Common myeloid progenitor, CD34-positive (primary cell): Measurements from ENCODE around the gene SRPX.

Experiments
- CTCF ChIA-PET: fragments of 350-600 bp; sonication (Branson Sonifier 250); formaldehyde crosslinking; loops from one replicate; lab custom pipeline; 2021; ENCODE audit warnings: antibody characterized with exemption; lab: Charles Lee
- POLR2A ChIA-PET: fragments of 350-600 bp; sonication (Branson Sonifier 250); formaldehyde crosslinking; loops from one replicate; lab custom pipeline; 2021; ENCODE audit warnings: antibody characterized with exemption; lab: Charles Lee
- DNase-seq, 3 donors: peaks; one replicate each; pipeline versions ENCODE4 v3.0.0 to v3.0.0-alpha.2; 2013
- H3K27ac ChIP-seq, 2 experiments: 1 replicate in 1 of 2; 2 replicates in 1 of 2; pipeline ENCODE4 v1.7.0; 2013; ENCODE audit warnings: inconsistent platforms in 2 of 2, low read length in 2 of 2, mild to moderate bottlenecking in 2 of 2, low read depth in 1 of 2, moderate library complexity in 1 of 2; ENCODE audit not compliant: severe bottlenecking in 2 of 2, insufficient read depth in 1 of 2, poor library complexity in 1 of 2
- H3K27me3 ChIP-seq, 5 experiments: replicated peaks in 2 of 5; 1 replicate in 3 of 5; 2 replicates in 2 of 5; pipeline versions ENCODE4 v1.6.1 to v1.7.0; 2013; ENCODE audit warnings: low read length in 4 of 5, mild to moderate bottlenecking in 2 of 5, moderate library complexity in 2 of 5, inconsistent platforms in 1 of 5; ENCODE audit not compliant: insufficient read depth in 5 of 5, control insufficient read depth in 4 of 5
- H3K36me3 ChIP-seq, 4 experiments: 1 replicate in 2 of 4; 2 replicates in 2 of 4; pipeline versions ENCODE4 v1.6.1 to v1.7.0; 2013; ENCODE audit warnings: low read length in 3 of 4, control low read depth in 1 of 4, mild to moderate bottlenecking in 1 of 4; ENCODE audit not compliant: control insufficient read depth in 4 of 4, insufficient read depth in 4 of 4
- H3K4me1 ChIP-seq, 4 experiments: 1 replicate in 3 of 4; 2 replicates in 1 of 4; pipeline versions ENCODE4 v1.6.1 to v1.7.1; 2013; ENCODE audit warnings: low read length in 3 of 4, mild to moderate bottlenecking in 3 of 4, control low read depth in 1 of 4, inconsistent platforms in 1 of 4, moderate library complexity in 1 of 4; ENCODE audit not compliant: control insufficient read depth in 4 of 4, insufficient read depth in 4 of 4; ENCODE audit errors: control extremely low read depth in 1 of 4
- H3K4me3 ChIP-seq, 7 experiments: 1 replicate in 4 of 7; 2 replicates in 3 of 7; pipeline versions ENCODE4 v1.5.1 to v1.7.0; 2013; ENCODE audit warnings: mild to moderate bottlenecking in 7 of 7, low read length in 6 of 7, moderate library complexity in 6 of 7, inconsistent platforms in 2 of 7, low read depth in 2 of 7, control low read depth in 1 of 7; ENCODE audit not compliant: insufficient read depth in 4 of 7, control insufficient read depth in 1 of 7; ENCODE audit errors: extremely low read depth in 1 of 7
- H3K9me3 ChIP-seq, 5 experiments: 1 replicate in 4 of 5; 2 replicates in 1 of 5; pipeline versions ENCODE4 v1.6.1 to v1.7.1; 2013; ENCODE audit warnings: low read length in 4 of 5, mild to moderate bottlenecking in 2 of 5, inconsistent platforms in 1 of 5, low read depth in 1 of 5, moderate library complexity in 1 of 5; ENCODE audit not compliant: control insufficient read depth in 4 of 5, insufficient read depth in 2 of 5; ENCODE audit errors: control extremely low read depth in 1 of 5
- WGBS: methylation state at CpG from one replicate; pipeline ENCODE4 v1.1.5; 2013; ENCODE audit not compliant: insufficient coverage; 5-methylcytosine and 5-hydroxymethylcytosine counted together

SRPX gene

DNA sequence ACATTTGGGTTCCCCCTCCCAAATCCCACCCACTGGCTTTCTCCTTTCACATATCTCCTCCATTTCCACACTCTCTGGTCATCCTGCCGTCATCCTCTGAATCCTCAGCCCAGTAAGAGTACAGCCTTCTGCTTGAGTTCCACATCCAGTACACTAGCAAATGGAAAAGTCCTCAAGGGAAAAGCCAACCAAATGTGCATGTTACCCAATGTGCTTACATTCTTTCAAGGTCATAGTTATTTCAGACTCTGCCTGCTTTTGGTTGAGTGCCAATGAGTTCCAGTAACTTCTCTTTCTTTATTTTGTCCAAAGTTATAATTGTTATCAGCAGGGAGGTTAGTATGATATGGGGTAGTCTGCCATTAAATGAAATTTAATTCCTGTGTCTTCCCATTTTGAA, 78.1 kb downstream of the SRPX start:
- H3K27me3 ChIP-seq, result peaks cover 0 to 17% (median 0%) of the 10 kb centered on the region in 5 experiments
- no peaks in the 10 kb centered on the region for H3K9me3 ChIP-seq
- H3K4me3 ChIP-seq, result no peak overlapping the region
- H3K36me3 ChIP-seq, result no peaks in the 10 kb centered on the region
- H3K4me1 ChIP-seq, result no peaks in the 10 kb centered on the region
- no peak overlapping the region for H3K27ac ChIP-seq
- no peak for DNase-seq
- WGBS, result 83% methylated on average over 1 of the region's 1 CpG
- ChIA-PET CTCF (no interaction called here), POLR2A (no interaction called here)

DNA sequence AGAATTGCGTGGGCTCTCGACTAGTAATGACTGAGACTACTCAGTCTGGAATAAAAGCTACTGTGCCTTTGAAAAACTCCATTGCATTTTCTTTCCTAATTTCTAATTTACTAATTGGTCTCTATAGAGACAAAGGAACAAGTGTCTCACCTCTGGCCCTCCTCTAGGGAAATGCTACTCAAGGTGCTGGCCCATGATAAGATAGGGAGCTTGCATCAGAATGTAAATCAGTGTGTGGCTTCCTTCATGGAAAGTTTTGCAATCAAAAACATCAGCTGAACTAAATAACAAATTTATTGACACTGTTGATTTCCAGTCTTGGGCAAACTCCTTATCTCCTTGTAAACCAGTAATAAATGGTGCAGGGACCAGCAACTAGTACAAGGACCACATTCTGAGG, 81.8 kb downstream of the SRPX start:
- H3K4me3 ChIP-seq, result no peak overlapping the region
- CTCF ChIA-PET, result interaction anchor here (1.1 kb wide), 1 partner anchor 8 kb away, joined by 3 read pairs; no protein-coding TSS in a partner anchor
- H3K27me3 ChIP-seq, result peaks cover 0 to 15% (median 0%) of the 10 kb centered on the region in 5 experiments
- H3K9me3 ChIP-seq, result no peaks in the 10 kb centered on the region
- POLR2A ChIA-PET, result no interaction called here
- DNase-seq, result peak; percentile 0 to 49 (median 16)
- H3K4me1 ChIP-seq, result no peaks in the 10 kb centered on the region
- WGBS, result no CpG with 5 or more reads among the region's 2 CpGs
- no peak overlapping the region for H3K27ac ChIP-seq
- no peaks in the 10 kb centered on the region for H3K36me3 ChIP-seq

DNA sequence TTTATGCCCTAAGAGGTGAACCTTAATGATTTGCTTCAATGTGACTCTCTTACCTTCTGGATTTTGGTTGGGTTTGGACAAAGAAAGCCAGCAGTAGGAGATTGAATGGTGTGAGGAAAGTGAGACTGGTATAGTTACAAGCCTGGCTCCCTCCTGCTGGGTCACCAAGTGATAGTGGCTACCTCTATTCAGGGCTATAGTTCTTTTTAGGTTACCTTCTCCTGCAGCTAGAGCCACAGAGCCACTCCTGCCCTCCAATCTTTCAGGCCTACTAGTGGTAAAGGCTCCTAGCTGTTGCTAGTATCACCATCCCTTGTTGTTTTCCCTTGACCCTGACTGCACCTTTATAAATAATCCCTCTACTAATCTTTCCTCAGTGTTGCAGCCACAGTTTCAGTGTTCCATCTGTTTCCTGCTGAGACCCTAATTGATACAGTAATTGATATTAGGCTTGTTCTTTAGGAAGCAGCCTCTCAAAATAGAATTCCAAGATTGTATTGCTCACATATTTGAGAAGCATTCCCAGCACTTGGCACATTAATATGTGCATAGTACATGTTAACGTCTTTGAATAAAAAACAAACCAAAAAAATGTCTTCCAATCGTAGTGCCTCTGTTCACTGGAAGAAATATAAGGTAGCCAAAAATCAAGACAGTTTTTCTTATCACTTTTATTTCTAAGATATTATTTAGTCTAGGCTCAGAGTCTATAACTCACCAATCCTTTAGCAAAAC, 82.3 kb downstream of the SRPX start:
- Histone ChIP-seq H3K4me3 (no peak overlapping the region), H3K27ac (no peak overlapping the region), H3K36me3 (no peaks in the 10 kb centered on the region), H3K9me3 (no peaks in the 10 kb centered on the region), H3K4me1 (no peaks in the 10 kb centered on the region), H3K27me3 (peaks cover 0 to 15% (median 0%) of the 10 kb centered on the region in 5 experiments)
- POLR2A ChIA-PET, result no interaction called here
- WGBS, result no CpG with 5 or more reads among the region's 2 CpGs
- no peak for DNase-seq
- CTCF ChIA-PET, result no interaction called here

DNA sequence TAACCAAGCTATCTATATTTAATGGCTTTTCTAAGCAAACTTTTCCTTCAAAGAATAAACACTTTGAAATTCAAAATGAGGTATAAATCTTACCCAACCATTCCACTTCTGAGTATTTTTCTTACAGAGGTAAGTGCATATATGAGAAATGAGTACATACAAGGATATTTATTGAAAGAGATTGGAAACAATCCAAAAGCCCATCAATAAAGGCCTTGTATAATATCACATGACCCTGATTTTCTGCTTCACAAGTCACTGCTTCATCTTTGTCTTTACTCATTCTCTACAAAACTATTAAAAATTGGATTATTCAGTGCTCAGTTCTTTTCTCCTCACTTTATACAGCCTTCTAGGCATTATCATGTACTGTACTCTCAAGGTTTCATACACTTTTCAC, 91.3 kb downstream of the SRPX start:
- H3K9me3 ChIP-seq, result no peaks in the 10 kb centered on the region
- ChIA-PET POLR2A (no interaction called here), CTCF (no interaction called here)
- no peaks in the 10 kb centered on the region for H3K4me1 ChIP-seq
- H3K36me3 ChIP-seq, result no peaks in the 10 kb centered on the region
- H3K27me3 ChIP-seq, result no peaks in the 10 kb centered on the region
- H3K27ac ChIP-seq, result no peak overlapping the region
- DNase-seq, result no peak
- H3K4me3 ChIP-seq, result no peak overlapping the region

- H3K4me3 ChIP-seq, result no peak overlapping the region
- no peak for DNase-seq
- no peaks in the 10 kb centered on the region for H3K9me3 ChIP-seq
- 100% methylated on average over 1 of the region's 1 CpG for WGBS
- no peak overlapping the region for H3K27ac ChIP-seq
- POLR2A ChIA-PET, result no interaction called here
- no peaks in the 10 kb centered on the region for H3K27me3 ChIP-seq
- CTCF ChIA-PET, result no interaction called here
- no peaks in the 10 kb centered on the region for H3K4me1 ChIP-seq
- no peaks in the 10 kb centered on the region for H3K36me3 ChIP-seq
These were observed 92.7 kb downstream of the SRPX start for GRCh38 chrX:38127961-38128360.

DNA sequence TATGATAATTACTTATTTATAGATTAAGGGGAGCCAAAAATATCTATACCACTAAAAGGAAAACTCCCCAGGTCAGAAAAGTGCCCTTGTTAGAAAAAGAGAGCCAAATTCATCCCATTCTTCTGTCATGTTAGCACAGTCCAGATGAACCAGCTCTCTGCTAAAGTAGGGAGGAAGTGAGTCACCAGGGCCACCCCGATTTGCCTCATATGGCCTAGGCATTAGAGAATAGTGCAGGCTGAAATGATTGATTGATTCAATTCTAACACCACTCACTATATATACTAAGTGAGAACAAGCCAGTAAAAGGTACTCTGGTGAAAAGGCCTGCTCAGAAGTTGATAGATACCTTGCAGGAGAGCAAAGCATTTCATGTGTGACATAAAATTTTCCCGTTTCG, 94.5 kb downstream of the SRPX start:
- POLR2A ChIA-PET, result no interaction called here

DNA sequence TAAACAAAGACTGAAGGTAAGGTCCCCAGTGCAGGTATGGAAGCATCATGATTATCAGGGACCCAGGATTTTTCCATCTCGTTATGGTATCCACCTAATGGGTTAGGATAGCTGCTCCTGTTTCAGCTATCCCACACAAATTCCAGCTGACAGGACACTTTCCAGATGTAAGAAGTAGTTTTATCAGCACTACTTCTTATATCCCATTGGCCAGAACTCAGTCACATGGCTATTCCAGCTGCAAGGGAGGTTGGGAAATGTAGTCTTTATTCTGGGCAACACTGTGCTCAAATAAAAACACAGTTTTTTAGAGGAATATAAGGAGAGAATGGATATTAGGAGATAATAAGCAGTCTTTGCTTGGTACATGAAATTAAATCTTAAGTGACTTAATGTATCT, 96.7 kb downstream of the SRPX start:
- Histone ChIP-seq H3K36me3 (no peaks in the 10 kb centered on the region), H3K27me3 (no peaks in the 10 kb centered on the region), H3K4me3 (no peak overlapping the region), H3K9me3 (no peaks in the 10 kb centered on the region), H3K4me1 (no peaks in the 10 kb centered on the region), H3K27ac (no peak overlapping the region)
- ChIA-PET CTCF (no interaction called here), POLR2A (no interaction called here)
- no CpG with 5 or more reads among the region's 1 CpG for whole genome bisulfite sequencing
- no peak for DNase-seq

More for the DNA sequence above, 94.5 kb downstream of the SRPX start:
- Histone ChIP-seq H3K4me1 (no peaks in the 10 kb centered on the region), H3K27me3 (no peaks in the 10 kb centered on the region), H3K36me3 (no peaks in the 10 kb centered on the region), H3K9me3 (no peaks in the 10 kb centered on the region), H3K4me3 (no peak overlapping the region), H3K27ac (no peak overlapping the region)
- 86% methylated on average over 2 of the region's 3 CpGs for WGBS
- CTCF ChIA-PET, result no interaction called here
- DNase-seq, result no peak
